WI38 (cell line): ENCODE results near the gene INPP4B.

Experiments used
- H3K4me3 ChIP-seq: 2 replicates; pipeline ENCODE4 v1.5.1; 2011; ENCODE audit warnings: low read depth, mild to moderate bottlenecking, control low read depth, low read length
- TF ChIP-seq, protein P1 (sequence below): IDR thresholded peaks from 2 replicates; pipeline ENCODE4 v1.5.1; 2012; ENCODE audit warnings: low read depth, mild to moderate bottlenecking, control low read depth, low read length

The INPP4B gene

DNA sequence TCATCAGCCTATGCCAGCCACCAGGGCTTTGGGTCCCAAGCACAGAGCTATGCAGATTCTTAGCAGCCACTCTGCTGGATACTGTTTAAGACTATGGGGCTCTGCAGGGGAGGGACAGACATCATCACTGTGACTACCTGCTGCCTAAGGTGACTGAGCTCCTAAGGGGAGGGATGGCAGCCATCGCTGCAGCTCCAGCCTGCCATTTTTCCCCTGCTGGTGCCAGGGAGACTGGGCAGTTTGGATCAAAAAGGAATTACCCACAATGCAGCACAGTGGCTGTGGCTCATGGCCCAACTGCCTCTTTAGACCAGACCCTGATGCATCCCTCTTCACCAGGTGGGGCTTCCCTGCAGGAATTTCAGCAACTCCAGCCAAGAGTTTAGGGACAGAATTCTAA lies 28.6 kb upstream of the INPP4B start:
- H3K4me3 ChIP-seq = no peak overlapping the region
- TF ChIP-seq, protein P1, sequence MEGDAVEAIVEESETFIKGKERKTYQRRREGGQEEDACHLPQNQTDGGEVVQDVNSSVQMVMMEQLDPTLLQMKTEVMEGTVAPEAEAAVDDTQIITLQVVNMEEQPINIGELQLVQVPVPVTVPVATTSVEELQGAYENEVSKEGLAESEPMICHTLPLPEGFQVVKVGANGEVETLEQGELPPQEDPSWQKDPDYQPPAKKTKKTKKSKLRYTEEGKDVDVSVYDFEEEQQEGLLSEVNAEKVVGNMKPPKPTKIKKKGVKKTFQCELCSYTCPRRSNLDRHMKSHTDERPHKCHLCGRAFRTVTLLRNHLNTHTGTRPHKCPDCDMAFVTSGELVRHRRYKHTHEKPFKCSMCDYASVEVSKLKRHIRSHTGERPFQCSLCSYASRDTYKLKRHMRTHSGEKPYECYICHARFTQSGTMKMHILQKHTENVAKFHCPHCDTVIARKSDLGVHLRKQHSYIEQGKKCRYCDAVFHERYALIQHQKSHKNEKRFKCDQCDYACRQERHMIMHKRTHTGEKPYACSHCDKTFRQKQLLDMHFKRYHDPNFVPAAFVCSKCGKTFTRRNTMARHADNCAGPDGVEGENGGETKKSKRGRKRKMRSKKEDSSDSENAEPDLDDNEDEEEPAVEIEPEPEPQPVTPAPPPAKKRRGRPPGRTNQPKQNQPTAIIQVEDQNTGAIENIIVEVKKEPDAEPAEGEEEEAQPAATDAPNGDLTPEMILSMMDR = no peak

- TF ChIP-seq, protein P1 = no peak
- no peak overlapping the region for H3K4me3 ChIP-seq
Observed at GRCh38 chr4:142866685-142867084, 20.6 kb upstream of the INPP4B start.

GRCh38 chr4:142861351-142861750 lies 15.2 kb upstream of the INPP4B start:
- no peak overlapping the region for H3K4me3 ChIP-seq
- TF ChIP-seq, protein P1 = no peak

GRCh38 chr4:142858965-142859364 lies 12.9 kb upstream of the INPP4B start:
- no peak overlapping the region for H3K4me3 ChIP-seq
- TF ChIP-seq, protein P1 = no peak

DNA sequence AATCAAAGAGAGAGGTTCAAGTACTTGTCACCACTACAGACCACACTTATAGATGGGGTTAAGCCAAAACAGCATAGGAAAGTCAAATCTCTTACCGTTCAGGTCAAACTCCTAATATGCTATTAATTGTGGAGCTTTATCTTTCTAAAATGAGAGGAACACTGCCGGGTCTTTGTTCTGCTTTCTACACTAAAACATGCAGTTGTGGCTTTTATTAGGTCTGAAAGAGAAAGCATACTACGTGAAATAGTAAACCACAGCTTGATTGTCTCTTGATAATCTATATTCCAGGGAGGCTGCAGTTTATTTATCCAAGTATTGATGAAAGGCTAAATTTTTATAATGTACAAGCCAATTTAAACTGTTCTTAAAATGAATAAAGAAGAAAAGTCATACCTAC lies 12.3 kb upstream of the INPP4B start:
- H3K4me3 ChIP-seq = no peak overlapping the region
- TF ChIP-seq, protein P1 = no peak

- H3K4me3 ChIP-seq = no peak overlapping the region
- TF ChIP-seq, protein P1 = no peak
Observed at GRCh38 chr4:142856576-142856975, 10.5 kb upstream of the INPP4B start.

DNA sequence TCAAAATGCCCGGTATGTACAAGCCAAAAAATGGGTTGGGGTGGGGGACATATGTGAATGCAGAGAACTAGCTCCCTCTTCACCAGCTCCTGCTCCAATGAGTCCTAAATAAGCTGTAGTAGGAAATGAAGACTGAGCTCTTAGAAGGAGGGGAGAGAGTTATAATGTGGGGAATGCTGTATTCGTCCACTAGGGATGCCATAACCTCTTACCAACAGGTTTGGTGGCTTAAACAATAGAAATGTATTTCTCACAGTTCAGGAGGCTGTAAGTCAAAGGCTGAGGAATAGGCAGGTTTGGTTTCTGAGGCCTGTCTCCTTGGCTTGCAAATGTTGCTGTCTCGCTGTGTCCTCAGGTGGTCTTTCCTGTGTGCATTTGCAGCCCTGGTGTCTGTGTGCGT lies 4.4 kb upstream of the INPP4B start:
- TF ChIP-seq, protein P1 = peak; percentile 36; the same call in 1 of the 2 replicates
- no peak overlapping the region for H3K4me3 ChIP-seq
